GM19035 (cell line): Measurements from ENCODE around the gene MOB2.

Source experiments
- ATAC-seq: cut with Tn5 transposase; IDR thresholded peaks from one replicate; pipeline ENCODE4 v1.9.1; 2021; ENCODE audit not compliant: unreplicated experiment

Gene MOB2

GRCh38 chr11:1422981-1423380, 63.6 kb downstream of the MOB2 start:
- ATAC-seq, result no peak

- ATAC-seq, result no peak
Measured at GRCh38 chr11:1422481-1422880, 64.1 kb downstream of the MOB2 start.

- ATAC-seq, result no peak
Measured at GRCh38 chr11:1421291-1421690, 65.3 kb downstream of the MOB2 start.

GRCh38 chr11:1419811-1420210, 66.8 kb downstream of the MOB2 start:
- no peak for ATAC-seq
